ENCODE measurements around the gene CCDC197. TPM values are rescaled to one million over a fixed set of nuclear protein-coding genes. Genes with fewer than 3 reads are reported as not detected.

The CCDC197 gene
- total RNA-seq, 3 donors from 2014 or later, result not detected

DNA sequence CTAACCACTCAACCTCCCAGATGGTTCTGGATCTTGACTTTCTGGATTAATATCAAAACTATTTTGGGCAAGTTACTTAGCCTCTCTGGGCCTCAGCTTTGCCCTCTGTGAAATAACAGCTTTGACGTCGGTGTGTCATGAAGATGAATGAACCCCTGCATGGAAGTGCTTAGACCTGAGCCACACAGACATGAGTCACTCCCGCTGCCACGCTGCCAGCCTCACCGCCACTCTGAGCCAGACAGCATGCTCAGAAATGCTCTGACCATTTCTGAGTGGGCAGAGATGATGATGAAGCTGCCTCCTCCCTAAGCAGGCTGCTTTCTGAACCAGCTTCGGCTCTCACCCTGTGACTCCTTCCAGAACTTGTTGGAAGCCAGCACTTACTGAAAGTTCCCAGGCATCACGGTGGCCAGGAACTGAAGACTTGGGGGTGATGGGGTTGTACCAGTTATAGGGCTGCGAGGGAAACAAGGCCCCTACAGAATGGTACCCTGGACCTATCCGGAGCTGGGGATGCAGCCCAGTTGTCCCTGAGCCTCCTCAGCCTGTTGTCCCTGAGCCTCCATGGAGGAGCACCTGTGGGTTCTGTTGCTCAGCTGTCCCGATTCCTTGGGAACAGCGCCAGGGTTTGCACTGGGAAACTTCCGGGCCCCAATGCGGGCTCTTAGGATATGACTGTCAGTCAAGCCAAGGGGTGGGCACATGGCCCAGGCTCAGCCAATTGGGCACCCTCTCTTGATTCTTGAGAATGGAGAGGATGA lies 2.0 kb upstream of the CCDC197 start:
- Histone ChIP-seq H3K4me1 (ENCODE audit: low read depth) (no peaks in the 10 kb centered on the region), H3K4me3 (no peak overlapping the region), H3K9me3 (no peaks in the 10 kb centered on the region), H3K36me3 (ENCODE audit: low read depth) (no peaks in the 10 kb centered on the region)
- intact Hi-C loops (cut with DNase I, micrococcal nuclease), result no loop called here
- ATAC-seq, result no peak
- TF ChIP-seq, protein P1, sequence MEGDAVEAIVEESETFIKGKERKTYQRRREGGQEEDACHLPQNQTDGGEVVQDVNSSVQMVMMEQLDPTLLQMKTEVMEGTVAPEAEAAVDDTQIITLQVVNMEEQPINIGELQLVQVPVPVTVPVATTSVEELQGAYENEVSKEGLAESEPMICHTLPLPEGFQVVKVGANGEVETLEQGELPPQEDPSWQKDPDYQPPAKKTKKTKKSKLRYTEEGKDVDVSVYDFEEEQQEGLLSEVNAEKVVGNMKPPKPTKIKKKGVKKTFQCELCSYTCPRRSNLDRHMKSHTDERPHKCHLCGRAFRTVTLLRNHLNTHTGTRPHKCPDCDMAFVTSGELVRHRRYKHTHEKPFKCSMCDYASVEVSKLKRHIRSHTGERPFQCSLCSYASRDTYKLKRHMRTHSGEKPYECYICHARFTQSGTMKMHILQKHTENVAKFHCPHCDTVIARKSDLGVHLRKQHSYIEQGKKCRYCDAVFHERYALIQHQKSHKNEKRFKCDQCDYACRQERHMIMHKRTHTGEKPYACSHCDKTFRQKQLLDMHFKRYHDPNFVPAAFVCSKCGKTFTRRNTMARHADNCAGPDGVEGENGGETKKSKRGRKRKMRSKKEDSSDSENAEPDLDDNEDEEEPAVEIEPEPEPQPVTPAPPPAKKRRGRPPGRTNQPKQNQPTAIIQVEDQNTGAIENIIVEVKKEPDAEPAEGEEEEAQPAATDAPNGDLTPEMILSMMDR (IDR thresholded peaks at IDR 0.05), result no peak
- DNase-seq, result no peak

DNA sequence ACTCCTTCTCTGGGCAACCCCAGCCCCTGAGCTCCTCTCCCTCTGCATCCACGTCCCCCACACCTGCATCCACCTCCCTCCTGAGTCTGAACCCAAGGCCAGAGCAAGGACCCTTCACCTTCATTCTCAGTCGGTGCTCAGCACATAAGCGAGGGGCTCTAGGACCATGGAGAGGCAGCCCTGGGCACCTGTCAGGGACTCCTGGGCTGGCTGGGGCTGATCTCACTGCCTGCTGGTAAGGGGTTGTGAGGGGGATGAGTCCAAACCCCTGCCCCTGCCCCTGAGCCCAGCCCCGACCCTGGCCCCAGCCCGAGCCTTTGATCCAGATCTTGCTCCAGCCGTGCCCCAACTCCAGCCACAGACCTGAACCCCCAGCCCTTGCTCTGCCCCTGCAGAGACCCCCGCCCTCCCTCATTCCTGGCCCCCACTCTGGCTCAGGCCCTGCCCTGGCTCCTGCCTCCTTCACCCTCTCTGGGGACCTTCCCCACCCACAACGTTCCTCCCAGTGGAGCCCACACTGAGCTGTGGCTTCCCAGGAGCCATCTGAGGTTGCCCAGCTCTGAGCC lies 888 bp upstream of the CCDC197 start:
- TF ChIP-seq, protein P1 (IDR thresholded peaks at IDR 0.05), result no peak
- Histone ChIP-seq H3K4me3 (no peak overlapping the region), H3K36me3 (ENCODE audit: low read depth) (no peaks in the 10 kb centered on the region), H3K9me3 (no peaks in the 10 kb centered on the region), H3K4me1 (ENCODE audit: low read depth) (no peaks in the 10 kb centered on the region)
- intact Hi-C loops (cut with DNase I, micrococcal nuclease), result no loop called here
- ATAC-seq, result no peak
- no peak for DNase-seq

DNA sequence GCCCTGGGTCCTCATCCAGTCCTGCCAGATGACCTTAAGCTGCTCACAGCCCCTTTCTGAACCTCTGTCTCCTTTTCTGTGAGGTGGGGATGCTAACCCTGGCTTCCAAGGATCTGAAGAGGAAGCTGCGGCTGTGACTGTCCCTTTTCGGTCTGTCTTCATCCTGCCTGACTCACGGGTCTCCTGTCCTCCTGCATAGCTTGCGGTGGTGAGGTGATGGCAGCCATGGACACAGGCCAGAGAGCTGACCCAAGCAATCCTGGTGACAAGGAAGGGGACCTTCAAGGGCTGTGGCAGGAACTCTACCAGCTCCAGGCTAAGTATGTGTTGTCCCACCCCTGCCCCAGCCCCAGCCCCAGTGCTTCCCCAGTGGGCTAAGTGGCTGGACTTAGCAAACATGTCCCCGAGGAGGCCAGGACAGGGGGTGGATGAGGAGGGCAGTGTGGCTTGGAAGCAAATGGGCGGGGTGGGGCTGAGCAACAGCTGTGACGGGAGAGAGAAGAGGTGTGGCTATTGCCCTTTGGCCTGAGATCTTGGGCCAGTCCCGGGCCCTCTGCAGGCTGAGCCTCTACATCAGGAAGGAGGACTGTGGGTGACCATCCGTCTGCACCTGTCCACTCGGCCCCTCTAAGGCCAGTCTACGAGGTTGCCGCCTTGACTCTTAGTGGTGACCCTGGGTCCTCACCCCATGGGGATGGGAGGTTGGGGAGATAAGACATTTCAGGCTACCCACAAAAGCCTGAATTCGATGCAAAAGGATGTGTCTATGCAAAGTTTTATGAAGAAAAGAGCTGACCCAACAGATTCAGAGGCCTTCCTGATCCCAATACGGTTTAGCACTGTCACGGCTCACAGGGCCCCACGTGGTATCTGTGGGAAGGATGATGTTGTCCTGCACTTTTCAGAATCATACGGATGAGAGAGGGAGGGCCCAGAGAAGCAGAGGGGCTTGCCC lies 1.1 kb downstream of the CCDC197 start:
- peak; percentile 73 for ATAC-seq
- TF ChIP-seq, protein P1 (IDR thresholded peaks at IDR 0.05), result no peak
- Histone ChIP-seq H3K36me3 (ENCODE audit: low read depth) (no peaks in the 10 kb centered on the region), H3K9me3 (no peaks in the 10 kb centered on the region), H3K4me3 (no peak overlapping the region), H3K4me1 (ENCODE audit: low read depth) (peaks cover 3% of the 10 kb centered on the region)
- intact Hi-C loops (cut with DNase I, micrococcal nuclease), result no loop called here
- peak in 1 of 3 donors; percentile 44 for DNase-seq

DNA sequence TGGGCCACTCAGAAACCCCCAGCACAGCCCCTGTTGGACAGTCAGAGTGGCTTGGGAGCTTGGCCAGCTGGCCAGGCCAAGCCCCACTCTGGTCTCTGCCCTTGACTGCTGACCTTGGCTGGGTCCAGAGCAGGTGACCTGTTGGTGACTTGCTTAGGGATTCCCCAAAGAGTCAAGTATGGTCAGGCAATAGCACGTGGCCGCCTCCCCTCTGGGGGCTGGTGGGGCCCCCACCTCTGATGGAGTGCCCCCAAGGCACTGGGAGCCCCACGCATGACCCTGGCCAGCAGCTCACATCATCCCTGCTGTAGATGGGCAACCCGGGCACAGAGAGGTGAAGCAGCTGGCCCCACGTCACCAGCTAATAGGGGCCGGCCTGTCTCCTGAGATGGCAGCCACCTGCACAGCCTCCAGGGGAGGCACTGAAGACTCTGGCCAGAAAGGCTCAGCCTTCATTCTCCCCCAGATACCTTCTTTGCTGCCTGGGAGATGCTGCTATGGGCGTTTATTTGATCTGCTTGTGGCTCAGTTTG lies 1.8 kb downstream of the CCDC197 start:
- intact Hi-C loops (cut with DNase I, micrococcal nuclease), result no loop called here
- Histone ChIP-seq H3K36me3 (ENCODE audit: low read depth) (no peaks in the 10 kb centered on the region), H3K4me1 (ENCODE audit: low read depth) (peaks cover 3% of the 10 kb centered on the region), H3K9me3 (no peaks in the 10 kb centered on the region), H3K4me3 (no peak overlapping the region)
- TF ChIP-seq, protein P1 (IDR thresholded peaks at IDR 0.05), result no peak
- no peak for ATAC-seq
- no peak for DNase-seq

DNA sequence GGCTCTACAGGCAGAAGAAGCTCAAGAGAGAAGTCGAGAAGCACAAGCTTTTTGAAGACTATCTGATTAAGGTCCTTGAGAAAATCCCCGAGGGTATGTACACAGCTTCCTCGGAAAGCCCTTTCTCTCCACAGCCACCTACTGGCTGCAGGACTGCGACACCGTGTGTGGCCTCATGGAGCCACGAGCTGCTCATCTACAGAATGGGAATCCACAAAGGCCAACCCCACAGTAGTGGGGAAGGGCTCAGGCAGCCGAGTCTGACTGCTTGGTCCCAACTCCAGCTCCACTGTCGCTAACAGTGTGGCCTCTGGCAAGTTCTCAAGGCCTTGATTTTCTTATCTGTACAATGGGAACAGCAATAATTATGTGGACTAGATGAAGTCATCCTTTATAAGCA lies 2.5 kb downstream of the CCDC197 start:
- intact Hi-C loops (cut with DNase I, micrococcal nuclease), result no loop called here
- no peaks in the 10 kb centered on the region for H3K9me3 ChIP-seq
- DNase-seq (no peak), ATAC-seq (no peak)
- TF ChIP-seq, protein P1 (IDR thresholded peaks at IDR 0.05), result no peak
- no peaks in the 10 kb centered on the region for H3K36me3 ChIP-seq (ENCODE audit: low read depth)
- H3K4me3 ChIP-seq, result no peak overlapping the region
- peaks cover 3% of the 10 kb centered on the region for H3K4me1 ChIP-seq (ENCODE audit: low read depth)
